ENCODE results near the gene ADAM21. TPM values are rescaled to one million over a fixed set of nuclear protein-coding genes. Genes with fewer than 3 reads are reported as not detected.
"Not testable (repeated sequence)": the region's sequence is repeated elsewhere in the genome, so short reads cannot be mapped to it uniquely, and the experiment has no call there.

Gene ADAM21
- not detected for total RNA-seq

GRCh38 chr14:70451874-70452273, at the start of gene ADAM21:
Gene ADAM21, plus strand, starts transcription at chr14:70452174. Its CDS starts 5,326 bp downstream, at chr14:70457500.
- ATAC-seq (ENCODE audit: low FRiP score), result no peak
- no peak for TF ChIP-seq CTCF (IDR thresholded peaks at IDR 0.05)
- DNase-seq (ENCODE audit: low spot score), result no peak

GRCh38 chr14:70403335-70403734, 48.6 kb upstream of the ADAM21 start:
- DNase-seq (ENCODE audit: low spot score); ATAC-seq (ENCODE audit: low FRiP score): not testable (repeated sequence)

GRCh38 chr14:70406216-70406615, 45.8 kb upstream of the ADAM21 start:
- ATAC-seq (ENCODE audit: low FRiP score); DNase-seq (ENCODE audit: low spot score): not testable (repeated sequence)

- no peak for TF ChIP-seq CTCF (IDR thresholded peaks at IDR 0.05)
- DNase-seq (ENCODE audit: low spot score) (no peak), ATAC-seq (ENCODE audit: low FRiP score) (no peak)
Observed at GRCh38 chr14:70407621-70408020, 44.4 kb upstream of the ADAM21 start.

- TF ChIP-seq CTCF (IDR thresholded peaks at IDR 0.05), result no peak
- ATAC-seq (ENCODE audit: low FRiP score) (no peak), DNase-seq (ENCODE audit: low spot score) (no peak)
Observed at GRCh38 chr14:70415788-70416187, 36.2 kb upstream of the ADAM21 start.

GRCh38 chr14:70416338-70416724, 35.6 kb upstream of the ADAM21 start:
- no peak for DNase-seq (ENCODE audit: low spot score)
- ATAC-seq (ENCODE audit: low FRiP score), result no peak
- TF ChIP-seq CTCF (IDR thresholded peaks at IDR 0.05), result no peak

- DNase-seq (ENCODE audit: low spot score) (no peak), ATAC-seq (ENCODE audit: low FRiP score) (peak; percentile 97)
- TF ChIP-seq CTCF (IDR thresholded peaks at IDR 0.05), result no peak
Observed at GRCh38 chr14:70416725-70417349, 35.1 kb upstream of the ADAM21 start, which contains the start of gene SYNJ2BP. Gene SYNJ2BP, minus strand, starts transcription at chr14:70417090. Its CDS starts 127 bp downstream, at chr14:70416963.

- ATAC-seq (ENCODE audit: low FRiP score); DNase-seq (ENCODE audit: low spot score): not testable (repeated sequence)
Observed at GRCh38 chr14:70419270-70419931, 32.6 kb upstream of the ADAM21 start.

Data from omental fat pad (tissue), 4 donors.